OCI-LY7 (cell line): Measurements from ENCODE around the gene TMEM179B. TPM values are rescaled to one million over a fixed set of nuclear protein-coding genes. Genes with fewer than 3 reads are reported as not detected.
A peak's percentile ranks its signal among the peaks of the same experiment; 100 is the strongest.

ENCODE experiments used
- BruUV-seq: library from RNA; stranded (reverse); fragments of 400-500 nt; replicated peaks from 2 replicates; lab custom pipeline; 2021; lab: Mats Ljungman, UMichigan
- CTCF ChIA-PET: fragments of 300-600 bp; sonication (Branson Sonifier 250); formaldehyde crosslinking; loops from one replicate; lab custom pipeline; 2022; ENCODE audit warnings: antibody characterized with exemption; ENCODE audit not compliant: unreplicated experiment; lab: Charles Lee
- POLR2A ChIA-PET: fragments of 300-600 bp; sonication (Branson Sonifier 250); formaldehyde crosslinking; loops from one replicate; lab custom pipeline; 2022; ENCODE audit warnings: antibody characterized with exemption; lab: Charles Lee
- DNase-seq: peaks from one replicate; pipeline ENCODE4 v3.0.0-alpha.2; 2015; ENCODE audit warnings: low spot score
- H2AFZ ChIP-seq: fragments of 200-600 bp; sonication (generic), shearing (Covaris generic); 2 replicates; pipeline ENCODE4 v1.6.1; 2014; ENCODE audit warnings: mild to moderate bottlenecking, antibody characterized with exemption, low read length, moderate library complexity
- H3K27ac ChIP-seq: fragments of 200-600 bp; sonication (generic); 2 replicates; pipeline ENCODE4 v1.5.1; 2014; ENCODE audit warnings: mixed run types, low read depth, mild to moderate bottlenecking, moderate library complexity, low read length, inconsistent platforms; ENCODE audit not compliant: poor library complexity, severe bottlenecking
- H3K36me3 ChIP-seq: fragments of 200-600 bp; sonication (generic); 2 replicates; pipeline ENCODE4 v1.6.1; 2014; ENCODE audit warnings: mild to moderate bottlenecking, antibody characterized with exemption, low read length, moderate library complexity, mixed read lengths; ENCODE audit not compliant: insufficient read depth
- H3K4me1 ChIP-seq: fragments of 200-600 bp; sonication (generic); 2 replicates; pipeline ENCODE4 v1.5.1; 2014; ENCODE audit warnings: mild to moderate bottlenecking, low read length; ENCODE audit not compliant: insufficient read depth, poor library complexity, severe bottlenecking
- H3K4me2 ChIP-seq: fragments of 200-600 bp; sonication (generic); 2 replicates; pipeline ENCODE4 v1.6.1; 2014; ENCODE audit warnings: mild to moderate bottlenecking, low read length
- H3K4me3 ChIP-seq: fragments of 200-600 bp; sonication (generic); 2 replicates; pipeline ENCODE4 v1.5.1; 2014; ENCODE audit warnings: mild to moderate bottlenecking, low read depth, low read length; ENCODE audit not compliant: poor library complexity, severe bottlenecking
- H3K79me2 ChIP-seq: fragments of 200-600 bp; sonication (generic); 2 replicates; pipeline ENCODE4 v1.6.1; 2016; ENCODE audit warnings: low read depth, mild to moderate bottlenecking, low read length, moderate library complexity, mixed read lengths; ENCODE audit not compliant: insufficient read depth
- H3K9me2 ChIP-seq: fragments of 200-600 bp; sonication (generic); 2 replicates; pipeline ENCODE4 v1.6.1; 2016; ENCODE audit warnings: mild to moderate bottlenecking, low read length, mixed read lengths; ENCODE audit not compliant: insufficient read depth
- H3K9me3 ChIP-seq: fragments of 200-600 bp; sonication (generic); 2 replicates; pipeline ENCODE4 v1.6.1; 2014; ENCODE audit warnings: mild to moderate bottlenecking, mixed run types, low read length, mixed read lengths
- H4K20me1 ChIP-seq: fragments of 200-600 bp; sonication (generic); 2 replicates; pipeline ENCODE4 v1.6.1; 2014; ENCODE audit warnings: mild to moderate bottlenecking, antibody characterized with exemption, low read length, moderate library complexity, mixed read lengths; ENCODE audit not compliant: insufficient read depth
- CTCF ChIP-seq: fragments of 200-600 bp; sonication (generic); conservative IDR thresholded peaks from 2 replicates; pipeline ENCODE4 v1.5.1; 2014; ENCODE audit warnings: mild to moderate bottlenecking, antibody characterized with exemption, low read length, moderate library complexity, mixed read lengths
- EZH2phosphoT487 ChIP-seq: fragments of 200-600 bp; sonication (generic); IDR thresholded peaks from 2 replicates; pipeline ENCODE4 v1.6.1; 2018; ENCODE audit warnings: low read depth, borderline replicate concordance, mild to moderate bottlenecking, mixed run types, antibody characterized with exemption, low read length, moderate library complexity, mixed read lengths
- intact Hi-C: fragments of 100-400 bp; cut with micrococcal nuclease; formaldehyde crosslinking; loops from one replicate; pipeline ENCODE4 v1.10.0; 2022; ENCODE audit not compliant: unreplicated experiment
- total RNA-seq, 2 experiments: library from RNA; depleted of rRNA in 1 of 2; stranded (reverse); fragments of >200 nt in 1 of 2; shearing (Covaris generic) in 1 of 2; gene quantifications; 2 replicates each; pipeline ENCODE4 v1.2.3, GENCODE V29; 2014 to 2022

TMEM179B gene
- total RNA-seq, 2 experiments from 2014 or later = 18.6 to 33.1 TPM

GRCh38 chr11:62782753-62783152, 4.4 kb upstream of the TMEM179B start:
- no peaks in the 10 kb centered on the region for H4K20me1 ChIP-seq
- BruUV-seq = no TSS peak
- intact Hi-C loops = no loop called here

GRCh38 chr11:62786318-62787004, 741 bp upstream of the TMEM179B start:
- Histone ChIP-seq H3K4me2 (peak overlapping the region; percentile 80), H4K20me1 (no peaks in the 10 kb centered on the region), H3K4me3 (peak overlapping the region; percentile 97), H3K79me2 (peaks cover 29% of the 10 kb centered on the region; the same call in 1 of the 2 replicates), H3K4me1 (peaks cover 34% of the 10 kb centered on the region), H2AFZ (peak overlapping the region; percentile 47; the same call in 1 of the 2 replicates), H3K9me2 (no peaks in the 10 kb centered on the region), H3K27ac (peak overlapping the region; percentile 79), H3K9me3 (no peaks in the 10 kb centered on the region), H3K36me3 (peaks cover 56% of the 10 kb centered on the region)
- DNase-seq = peak; percentile 92
- BruUV-seq = no TSS peak
- CTCF ChIA-PET = interaction anchor here (1.0 to 1.4 kb wide), 4 partner anchors 19 to 77 kb away, joined by 3 to 4 read pairs (median 3); partner anchors contain the start of gene NXF1
- intact Hi-C loops = loop anchor here (1.0 to 5.0 kb wide), 8 partner anchors 18 to 236 kb away; partner anchors contain the start of genes HNRNPUL2, NXF1, UBXN1 and WDR74
- POLR2A ChIA-PET = interaction anchor here (0.5 to 1.7 kb wide), 7 partner anchors 15 to 212 kb away, joined by 3 to 10 read pairs (median 4); partner anchors contain the start of genes TAF6L and ZBTB3
- TF ChIP-seq EZH2phosphoT487 (no peak), CTCF (peak; percentile 90)

More at GRCh38 chr11:62782753-62783152, 4.4 kb upstream of the TMEM179B start:
- POLR2A ChIA-PET = interaction anchor here (0.6 kb wide), 1 partner anchor 20 kb away, joined by 4 read pairs; no protein-coding TSS in a partner anchor
- TF ChIP-seq EZH2phosphoT487 (no peak), CTCF (no peak)
- H3K4me3 ChIP-seq = no peak overlapping the region
- no peak for DNase-seq
- CTCF ChIA-PET = no interaction called here
- H3K79me2 ChIP-seq = peaks cover 5% of the 10 kb centered on the region; the same call in 1 of the 2 replicates
- no peak overlapping the region for H3K27ac ChIP-seq
- H3K4me2 ChIP-seq = no peak overlapping the region
- H2AFZ ChIP-seq = no peak overlapping the region
- no peaks in the 10 kb centered on the region for H3K9me2 ChIP-seq
- peaks cover 49% of the 10 kb centered on the region for H3K36me3 ChIP-seq
- peaks cover 8% of the 10 kb centered on the region for H3K4me1 ChIP-seq
- no peaks in the 10 kb centered on the region for H3K9me3 ChIP-seq
